ENCODE results near the gene DRC7. TPM values are rescaled to one million over a fixed set of nuclear protein-coding genes. Genes with fewer than 3 reads are reported as not detected.

Gene DRC7
- total RNA-seq, 1 experiment from 2014 or later = not detected

DNA sequence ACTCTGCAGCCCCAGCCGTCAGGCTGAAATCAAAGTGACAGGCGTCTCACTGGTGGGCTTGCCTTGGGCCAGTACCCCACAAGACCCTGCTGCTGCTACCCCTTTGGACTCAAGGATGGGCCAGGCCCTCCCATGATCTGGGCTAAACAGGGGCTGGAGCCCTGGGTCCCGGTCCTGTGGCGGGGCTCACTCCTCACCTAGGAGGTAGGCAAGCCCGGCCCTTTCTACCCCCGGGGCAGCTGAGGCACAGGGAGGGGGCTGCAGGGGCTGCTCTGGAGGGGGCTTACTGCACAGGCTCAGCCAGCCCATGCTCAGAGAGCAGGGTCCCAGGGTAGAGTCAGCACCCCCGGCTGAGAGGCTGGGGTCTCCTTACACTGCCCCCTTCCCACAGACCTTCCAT lies 64.5 kb downstream of the DRC7 start:
- Histone ChIP-seq H3K36me3 (ENCODE audit: low read depth, low read length) (no peaks in the 10 kb centered on the region), H3K9ac (ENCODE audit: low read length) (no peak overlapping the region), H3K27me3 (ENCODE audit: low read length) (no peaks in the 10 kb centered on the region), H3F3A (ENCODE audit: low read length, unreplicated experiment) (no peaks in the 10 kb centered on the region), H3K9me3 (ENCODE audit: low read length) (no peaks in the 10 kb centered on the region), H3K4me3 (ENCODE audit: low read length) (no peak overlapping the region), H3K9me2 (replicated peaks; ENCODE audit: low read length) (no peaks in the 10 kb centered on the region), H2AFZ (ENCODE audit: low read length) (no peak overlapping the region), H3K4me1 (ENCODE audit: insufficient read depth, low read length) (0 out of 2 replicates have a peak, but pooled peaks cover 3% of the 10 kb centered on the region), H3K4me2 (ENCODE audit: low read length) (no peak overlapping the region), H4K20me1 (ENCODE audit: low read length) (no peaks in the 10 kb centered on the region), H3K27ac (ENCODE audit: low read length) (no peak overlapping the region), H3K79me2 (ENCODE audit: low read length) (no peaks in the 10 kb centered on the region)
- ATAC-seq (no peak), DNase-seq (no peak)
- intact Hi-C loops (cut with micrococcal nuclease) = no loop called here
- ChIA-PET CTCF (interaction anchor here (0.5 kb wide), 1 partner anchor 243 kb away, joined by 3 read pairs; no protein-coding TSS in a partner anchor), POLR2A (ENCODE audit: unreplicated experiment) (no interaction called here)
- BruUV-seq (replicated peaks) = no TSS peak
- TF ChIP-seq EZH2 (IDR thresholded peaks at IDR 0.05; ENCODE audit: low read length, unreplicated experiment) = no peak
- TF ChIP-seq EZH2phosphoT487 (IDR thresholded peaks at IDR 0.05; ENCODE audit: borderline replicate concordance, low read length) = no peak
- TF ChIP-seq, protein P1, sequence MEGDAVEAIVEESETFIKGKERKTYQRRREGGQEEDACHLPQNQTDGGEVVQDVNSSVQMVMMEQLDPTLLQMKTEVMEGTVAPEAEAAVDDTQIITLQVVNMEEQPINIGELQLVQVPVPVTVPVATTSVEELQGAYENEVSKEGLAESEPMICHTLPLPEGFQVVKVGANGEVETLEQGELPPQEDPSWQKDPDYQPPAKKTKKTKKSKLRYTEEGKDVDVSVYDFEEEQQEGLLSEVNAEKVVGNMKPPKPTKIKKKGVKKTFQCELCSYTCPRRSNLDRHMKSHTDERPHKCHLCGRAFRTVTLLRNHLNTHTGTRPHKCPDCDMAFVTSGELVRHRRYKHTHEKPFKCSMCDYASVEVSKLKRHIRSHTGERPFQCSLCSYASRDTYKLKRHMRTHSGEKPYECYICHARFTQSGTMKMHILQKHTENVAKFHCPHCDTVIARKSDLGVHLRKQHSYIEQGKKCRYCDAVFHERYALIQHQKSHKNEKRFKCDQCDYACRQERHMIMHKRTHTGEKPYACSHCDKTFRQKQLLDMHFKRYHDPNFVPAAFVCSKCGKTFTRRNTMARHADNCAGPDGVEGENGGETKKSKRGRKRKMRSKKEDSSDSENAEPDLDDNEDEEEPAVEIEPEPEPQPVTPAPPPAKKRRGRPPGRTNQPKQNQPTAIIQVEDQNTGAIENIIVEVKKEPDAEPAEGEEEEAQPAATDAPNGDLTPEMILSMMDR (conservative IDR thresholded peaks at IDR 0.05; ENCODE audit: low read depth, low read length) = no peak

DNA sequence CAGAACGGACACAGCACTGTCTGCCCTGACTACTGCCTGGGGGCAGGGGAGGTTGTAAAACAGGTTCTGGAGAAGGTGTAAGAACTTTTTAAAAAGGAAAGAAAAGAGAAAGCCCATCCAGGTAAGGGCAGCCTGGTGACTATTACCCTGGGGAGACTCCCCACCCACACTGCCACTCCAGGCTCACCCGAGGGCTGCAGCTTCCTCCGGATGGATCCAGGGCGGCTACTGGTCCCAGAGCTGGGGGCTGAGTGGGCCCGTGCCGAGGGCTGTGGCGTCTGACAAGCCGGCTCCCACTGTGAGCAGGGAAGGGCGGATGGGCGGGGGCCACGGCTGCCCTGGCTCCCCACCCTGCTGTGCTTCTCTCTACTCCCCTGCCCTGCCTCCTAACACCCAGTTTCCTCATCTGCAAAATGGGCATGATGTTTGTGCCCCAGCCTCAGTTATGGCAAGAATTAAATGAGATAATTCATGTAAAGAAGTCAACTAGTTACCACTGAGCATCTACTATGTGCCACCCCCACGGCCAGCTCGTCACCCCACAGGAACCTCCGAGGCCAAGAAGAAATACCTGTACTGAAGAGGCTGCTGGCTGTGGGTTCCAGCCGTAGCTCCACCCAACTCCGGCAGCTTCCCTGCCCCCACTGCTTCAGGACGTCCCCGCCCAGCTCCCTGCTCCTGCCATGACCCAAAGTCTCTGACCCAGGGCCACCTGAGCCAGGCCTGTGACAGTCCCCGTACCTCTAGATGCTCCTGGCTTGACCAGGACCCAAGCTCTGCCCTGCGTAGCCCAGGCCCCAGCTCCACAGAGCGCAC lies 65.1 kb downstream of the DRC7 start:
- no peak overlapping the region for H3K4me3 ChIP-seq (ENCODE audit: low read length)
- H3K27me3 ChIP-seq (ENCODE audit: low read length) = no peaks in the 10 kb centered on the region
- H3K9ac ChIP-seq (ENCODE audit: low read length) = no peak overlapping the region
- no peaks in the 10 kb centered on the region for H4K20me1 ChIP-seq (ENCODE audit: low read length)
- no TSS peak for BruUV-seq (replicated peaks)
- no peak overlapping the region for H3K4me2 ChIP-seq (ENCODE audit: low read length)
- peak; percentile 42 for DNase-seq
- intact Hi-C loops (cut with micrococcal nuclease) = loop anchor here (5.0 kb wide), 1 partner anchor 53 kb away; no protein-coding TSS in a partner anchor
- POLR2A ChIA-PET (ENCODE audit: unreplicated experiment) = no interaction called here
- no peaks in the 10 kb centered on the region for H3K9me2 ChIP-seq (replicated peaks; ENCODE audit: low read length)
- H3K27ac ChIP-seq (ENCODE audit: low read length) = no peak overlapping the region
- no peaks in the 10 kb centered on the region for H3K79me2 ChIP-seq (ENCODE audit: low read length)
- CTCF ChIA-PET = interaction anchor here (0.5 kb wide), 1 partner anchor 242 kb away, joined by 3 read pairs; no protein-coding TSS in a partner anchor
- no peak for ATAC-seq
- no peak overlapping the region for H2AFZ ChIP-seq (ENCODE audit: low read length)
- no peaks in the 10 kb centered on the region for H3K9me3 ChIP-seq (ENCODE audit: low read length)
- no peaks in the 10 kb centered on the region for H3F3A ChIP-seq (ENCODE audit: low read length, unreplicated experiment)
- peaks cover 8% of the 10 kb centered on the region for H3K4me1 ChIP-seq (ENCODE audit: insufficient read depth, low read length)
- no peaks in the 10 kb centered on the region for H3K36me3 ChIP-seq (ENCODE audit: low read depth, low read length)
- TF ChIP-seq EZH2phosphoT487 (IDR thresholded peaks at IDR 0.05; ENCODE audit: borderline replicate concordance, low read length) = no peak
- TF ChIP-seq, protein P1 (conservative IDR thresholded peaks at IDR 0.05; ENCODE audit: low read depth, low read length) = no peak
- no peak for TF ChIP-seq EZH2 (IDR thresholded peaks at IDR 0.05; ENCODE audit: low read length, unreplicated experiment)

Data from PC-3 (cell line).